RCC 7860 (cell line): Measurements from ENCODE around the gene SLC10A7.

Experiments used
- DNase-seq: peaks from one replicate; pipeline ENCODE4 v3.0.0-alpha.2; 2015; ENCODE audit warnings: low spot score
- FAIRE-seq: peaks from 2 replicates; lab custom pipeline; 2012; peaks lifted over from hg19 to GRCh38; lab: Jason Lieb, UNC

Gene SLC10A7

DNA sequence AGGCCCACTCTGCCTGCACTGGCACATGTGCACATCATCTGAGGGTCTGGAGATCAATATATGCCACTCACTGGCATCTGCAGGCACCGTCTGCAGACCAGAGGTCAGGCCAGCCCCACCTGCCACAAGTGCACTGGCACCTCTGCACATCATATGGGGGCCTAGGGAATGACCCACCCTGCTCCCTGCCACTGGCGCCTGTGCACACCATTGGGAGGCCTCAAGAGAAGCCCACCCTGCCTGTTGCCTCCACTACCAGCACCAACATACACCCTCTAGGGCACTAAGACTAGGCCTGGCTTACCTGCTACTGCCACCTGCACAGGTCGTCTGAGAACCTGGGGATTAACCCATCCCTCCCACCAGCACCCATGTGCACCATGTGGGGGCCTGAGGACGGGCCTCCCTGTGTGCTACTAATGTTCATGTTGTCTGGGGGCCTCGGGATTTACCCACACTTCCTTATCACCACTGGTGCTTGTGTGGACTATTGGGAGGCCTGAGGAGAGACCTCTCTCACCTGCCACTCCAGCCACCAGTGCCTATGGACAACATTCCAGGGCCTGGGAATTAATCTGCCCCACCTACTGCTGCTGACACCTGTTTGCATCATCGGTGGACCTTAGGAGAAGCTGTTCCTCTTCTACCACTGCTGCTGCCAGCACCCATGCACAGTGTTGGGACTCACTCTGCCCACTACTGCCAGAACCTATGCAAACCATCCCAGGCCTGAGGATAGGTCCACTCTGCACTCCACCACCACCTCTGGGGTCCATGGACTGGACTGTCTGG is 193.7 kb downstream of the SLC10A7 start:
- no peak for FAIRE-seq
- no peak for DNase-seq

- no peak for FAIRE-seq
- DNase-seq: no peak
Measured at GRCh38 chr4:146318894-146319293, 202.8 kb downstream of the SLC10A7 start.

DNA sequence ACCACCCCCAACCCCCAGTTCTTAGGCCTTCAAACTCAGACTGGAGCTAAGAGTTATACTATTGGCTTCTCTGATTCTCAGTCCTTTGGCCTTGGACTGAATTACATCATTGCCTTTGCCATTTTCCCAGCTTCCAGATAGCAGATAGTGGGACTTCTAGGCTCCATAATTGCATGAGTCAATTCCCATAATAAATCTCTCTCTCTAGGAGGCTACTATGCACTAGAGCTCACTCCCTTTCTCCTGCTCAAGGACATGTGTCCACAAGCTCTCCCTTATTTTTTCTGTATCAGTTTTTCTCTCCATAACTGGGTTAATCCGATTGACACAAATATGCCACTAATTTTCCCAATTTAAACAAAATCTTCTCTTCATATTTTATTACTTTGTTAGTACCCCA is 204.0 kb downstream of the SLC10A7 start:
- FAIRE-seq: no peak

GRCh38 chr4:146315184-146315583 is 206.6 kb downstream of the SLC10A7 start:
- DNase-seq (no peak), FAIRE-seq (no peak)

More for the DNA sequence above, 204.0 kb downstream of the SLC10A7 start:
- no peak for DNase-seq

DNA sequence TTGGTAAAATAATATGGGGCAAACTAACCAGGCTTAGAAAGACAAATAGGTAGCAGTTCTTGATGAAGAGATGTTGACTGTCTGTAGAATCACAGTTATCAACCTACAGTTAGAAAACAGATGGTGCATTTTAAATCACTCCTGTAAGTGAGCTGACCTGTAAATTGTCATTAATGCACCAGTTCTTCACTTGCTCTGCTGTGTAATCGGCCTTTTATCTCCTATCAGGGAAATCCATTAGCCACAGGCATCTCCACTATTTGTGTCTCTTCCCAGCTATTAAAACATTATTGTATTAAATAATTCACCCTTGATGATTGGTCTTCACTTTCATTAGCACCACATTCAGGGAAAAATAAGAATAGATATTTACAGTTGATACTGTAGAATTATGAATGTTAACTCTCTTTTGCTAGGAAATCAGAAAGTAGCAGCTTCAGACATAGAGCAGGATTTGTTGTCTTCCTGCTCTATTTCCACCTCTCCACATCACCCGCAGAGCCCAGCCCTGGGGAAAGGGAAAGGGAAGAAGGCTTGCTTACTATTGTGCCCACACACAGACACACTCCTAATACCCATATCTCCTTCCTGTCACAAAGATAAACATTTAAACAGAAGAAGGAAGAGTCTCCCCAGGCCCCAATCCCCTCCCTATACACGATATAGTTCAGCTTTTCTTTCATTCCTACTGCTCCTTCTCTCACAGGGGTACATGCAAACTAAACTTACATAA is 210.3 kb downstream of the SLC10A7 start:
- DNase-seq (no peak), FAIRE-seq (no peak)

GRCh38 chr4:146310319-146311021 is 211.3 kb downstream of the SLC10A7 start:
- DNase-seq (no peak), FAIRE-seq (no peak)

- DNase-seq (no peak), FAIRE-seq (no peak)
Measured at GRCh38 chr4:146308951-146309350, 212.8 kb downstream of the SLC10A7 start.

DNA sequence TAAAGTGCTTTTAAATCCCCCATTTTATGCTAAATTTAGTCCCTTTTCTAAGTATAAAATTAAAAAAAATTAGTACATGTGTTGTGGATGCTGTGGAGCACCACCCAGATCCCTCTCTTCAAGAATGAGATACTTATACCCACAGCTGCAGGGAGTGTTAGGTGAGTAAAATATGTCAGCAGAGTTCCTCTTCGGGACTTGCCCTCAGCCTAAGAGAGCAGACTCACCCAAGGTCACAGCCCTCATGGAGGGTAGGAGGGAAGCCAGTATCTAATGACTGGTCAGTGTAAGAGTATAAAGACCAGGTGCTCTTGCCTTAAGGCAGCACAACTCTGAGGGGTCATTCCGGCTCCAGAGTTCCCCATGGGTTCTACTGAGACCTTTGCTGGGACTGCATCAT is 218.9 kb downstream of the SLC10A7 start:
- DNase-seq: no peak
- FAIRE-seq: no peak

DNA sequence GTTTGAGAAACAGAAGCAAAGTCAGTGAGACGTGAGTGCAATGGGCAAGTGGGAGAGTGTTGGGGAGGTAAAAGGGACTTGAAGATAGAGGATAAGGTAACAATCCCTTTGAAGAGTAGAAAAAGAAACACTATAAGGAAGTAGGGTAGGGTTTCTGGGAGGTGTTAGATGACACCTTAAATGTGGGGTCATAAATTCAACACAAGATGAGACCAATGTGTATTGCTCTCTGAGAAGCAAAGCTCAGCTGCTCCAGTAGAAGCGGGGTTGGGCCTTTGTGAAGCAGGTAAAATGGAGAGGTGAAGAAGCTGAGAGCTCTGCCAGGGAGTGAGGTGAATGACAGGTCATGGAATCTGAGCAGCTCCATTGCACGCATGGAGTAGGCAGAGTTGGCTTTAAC is 222.1 kb downstream of the SLC10A7 start:
- FAIRE-seq (no peak), DNase-seq (no peak)

GRCh38 chr4:146294776-146295175 is 227.0 kb downstream of the SLC10A7 start:
- FAIRE-seq (no peak), DNase-seq (no peak)

GRCh38 chr4:146292508-146292907 is 229.2 kb downstream of the SLC10A7 start:
- DNase-seq: no peak
- no peak for FAIRE-seq

DNA sequence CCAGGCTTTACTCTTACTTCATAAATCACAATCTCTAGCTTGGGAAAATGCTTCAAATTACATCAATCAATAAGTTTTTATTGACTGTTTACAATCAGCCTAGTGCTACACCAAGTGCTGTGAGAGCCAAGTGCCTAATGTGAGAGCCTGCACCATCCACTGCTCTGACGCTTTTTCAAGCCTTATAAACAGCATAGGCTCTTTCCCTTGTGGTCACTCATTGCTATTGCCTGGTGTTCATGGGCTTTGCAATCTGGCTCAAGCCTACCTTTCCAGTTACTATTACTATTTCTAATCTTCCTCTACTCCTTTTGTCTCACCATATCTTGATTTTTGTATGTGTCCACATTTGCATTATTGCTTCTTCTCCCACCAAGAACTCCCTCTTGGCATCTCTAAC is 230.4 kb downstream of the SLC10A7 start:
- FAIRE-seq (no peak), DNase-seq (no peak)

- FAIRE-seq (no peak), DNase-seq (no peak)
Measured at GRCh38 chr4:146288193-146288592, 233.5 kb downstream of the SLC10A7 start.

DNA sequence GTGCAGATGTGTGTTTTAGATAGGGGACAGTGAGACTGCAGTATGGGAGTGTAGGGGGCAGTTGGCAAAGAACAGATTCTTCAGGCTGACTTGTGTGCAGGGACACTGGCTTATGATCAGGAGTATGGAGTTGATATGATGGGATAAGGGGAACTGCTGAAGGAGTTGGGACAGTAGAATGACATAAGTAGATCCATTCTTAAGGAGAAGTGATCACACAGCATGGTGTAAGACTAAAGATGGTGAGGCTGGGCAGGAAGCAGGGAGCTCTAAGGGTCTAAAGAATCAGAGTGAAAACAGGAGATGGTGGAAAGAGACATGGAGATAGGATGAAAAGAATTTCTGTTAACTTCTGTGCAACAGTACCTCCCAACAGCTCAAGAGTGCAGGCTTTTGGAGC is 236.7 kb downstream of the SLC10A7 start:
- DNase-seq: no peak
- FAIRE-seq: no peak

- FAIRE-seq (no peak), DNase-seq (no peak)
Measured at GRCh38 chr4:146283758-146284651, 237.7 kb downstream of the SLC10A7 start.

GRCh38 chr4:146282657-146283056 is 239.1 kb downstream of the SLC10A7 start:
- DNase-seq (no peak), FAIRE-seq (no peak)

GRCh38 chr4:146278986-146279385 is 242.8 kb downstream of the SLC10A7 start:
- DNase-seq (no peak), FAIRE-seq (no peak)

- no peak for FAIRE-seq
- DNase-seq: no peak
Measured at GRCh38 chr4:146275370-146275769, 246.4 kb downstream of the SLC10A7 start.

GRCh38 chr4:146274774-146275173 is 247.0 kb downstream of the SLC10A7 start:
- DNase-seq: no peak
- no peak for FAIRE-seq

DNA sequence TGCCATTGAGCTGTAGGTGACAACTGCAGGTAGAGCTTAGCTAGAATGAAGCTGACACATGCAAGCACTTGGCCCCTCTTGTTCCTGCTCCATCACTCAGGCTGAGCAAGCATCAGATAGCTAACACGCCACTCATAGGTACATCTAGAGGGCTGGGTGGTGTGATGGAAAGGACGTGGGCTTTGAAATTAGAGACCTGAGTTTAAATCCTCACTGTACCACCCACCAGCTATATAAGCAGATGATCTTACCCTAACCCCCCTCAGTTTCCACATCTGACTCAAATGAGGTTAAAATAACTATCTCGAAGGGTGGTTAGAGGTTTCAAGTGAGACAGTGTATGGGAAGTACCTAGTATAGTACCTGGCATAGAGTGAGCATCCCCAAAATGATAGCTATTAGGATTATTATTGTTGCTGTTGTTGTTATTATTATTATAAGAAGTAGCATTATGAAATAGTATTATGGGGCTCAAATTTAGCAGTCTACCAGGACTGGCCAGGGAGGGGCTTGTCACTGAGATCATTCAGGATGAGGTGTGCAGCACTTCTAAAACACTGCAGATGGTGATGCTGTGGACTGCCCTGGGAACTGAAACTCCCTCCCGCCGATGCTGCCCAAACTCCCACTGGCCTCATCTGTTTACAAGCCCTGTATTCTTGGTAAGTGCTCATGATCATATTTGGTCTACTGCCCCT is 248.4 kb downstream of the SLC10A7 start:
- DNase-seq: no peak
- FAIRE-seq: no peak
